ENCODE measurements around the gene SLC25A43. TPM values are rescaled to one million over a fixed set of nuclear protein-coding genes. Genes with fewer than 3 reads are reported as not detected.
A peak's percentile ranks its signal among the peaks of the same experiment; 100 is the strongest.

Gene SLC25A43
- total RNA-seq, 4 donors from 2014 or later: 7.9 to 18.0 (median 14.3) TPM

- Histone ChIP-seq H3K4me3 (no peak overlapping the region), H3K9me3 (no peaks in the 10 kb centered on the region), H3K4me1 (peaks cover 0 to 7% (median 0%) of the 10 kb centered on the region in 3 donors), H3K36me3 (peaks cover 0 to 19% of the 10 kb centered on the region in 2 donors), H3K27me3 (no peaks in the 10 kb centered on the region), H3K27ac (no peak overlapping the region)
- ATAC-seq: no peak
- 66 to 87% methylated on average over 5 to 7 of the region's 9 CpGs for WGBS, 2 donors (ENCODE audit: low coverage in 1 of 2)
- TF ChIP-seq POLR2AphosphoS5 (IDR thresholded peaks at IDR 0.05) (no peak), CTCF (IDR thresholded peaks at IDR 0.05) (no peak), EP300 (IDR thresholded peaks at IDR 0.05) (no peak), POLR2A (IDR thresholded peaks at IDR 0.05) (no peak)
Observed at GRCh38 chrX:119407681-119408080, 8.5 kb downstream of the SLC25A43 start.

- H3K4me3 ChIP-seq: no peak overlapping the region
- H3K4me1 ChIP-seq: peaks cover 0 to 7% (median 0%) of the 10 kb centered on the region in 3 donors
- peak overlapping the region in 3 of 4 donors; percentile 3 to 64 (median 53) for H3K27ac ChIP-seq
- WGBS, 2 donors (ENCODE audit: low coverage in 1 of 2): 20% methylated on average over 2 to 4 of the region's 15 CpGs
- peaks cover 0 to 19% of the 10 kb centered on the region in 2 donors for H3K36me3 ChIP-seq
- no peak for TF ChIP-seq CTCF (IDR thresholded peaks at IDR 0.05)
- peak; percentile 19 for TF ChIP-seq POLR2AphosphoS5 (IDR thresholded peaks at IDR 0.05)
- peak; percentile 82 for ATAC-seq
- no peaks in the 10 kb centered on the region for H3K9me3 ChIP-seq
- H3K27me3 ChIP-seq: no peaks in the 10 kb centered on the region
Observed at GRCh38 chrX:119410027-119410819, 11.1 kb downstream of the SLC25A43 start.

- ATAC-seq: no peak
Observed at GRCh38 chrX:119410854-119411253, 11.7 kb downstream of the SLC25A43 start.

GRCh38 chrX:119411959-119412358 lies 12.8 kb downstream of the SLC25A43 start:
- Histone ChIP-seq H3K9me3 (no peaks in the 10 kb centered on the region), H3K27ac (no peak overlapping the region), H3K4me3 (no peak overlapping the region), H3K36me3 (peaks cover 0 to 12% of the 10 kb centered on the region in 2 donors), H3K4me1 (peaks cover 0 to 7% (median 0%) of the 10 kb centered on the region in 3 donors), H3K27me3 (no peaks in the 10 kb centered on the region)
- no peak for TF ChIP-seq CTCF (IDR thresholded peaks at IDR 0.05)
- TF ChIP-seq POLR2A (IDR thresholded peaks at IDR 0.05): no peak
- TF ChIP-seq EP300 (IDR thresholded peaks at IDR 0.05): no peak
- TF ChIP-seq POLR2AphosphoS5 (IDR thresholded peaks at IDR 0.05): no peak
- WGBS, 2 donors (ENCODE audit: low coverage in 1 of 2): 13 to 82% methylated on average over 1 to 7 of the region's 7 CpGs
- ATAC-seq: no peak

More at GRCh38 chrX:119410854-119411253, 11.7 kb downstream of the SLC25A43 start:
- WGBS, 2 donors (ENCODE audit: low coverage in 1 of 2): 80% methylated on average over 1 of the region's 3 CpGs; no CpG with 5 or more reads in 1 of the 2 donors
- Histone ChIP-seq H3K27ac (peak overlapping the region in 2 of 4 donors; percentile 21 to 45), H3K4me1 (peaks cover 0 to 7% (median 0%) of the 10 kb centered on the region in 3 donors), H3K4me3 (no peak overlapping the region), H3K9me3 (no peaks in the 10 kb centered on the region), H3K36me3 (peaks cover 0 to 19% of the 10 kb centered on the region in 2 donors), H3K27me3 (no peaks in the 10 kb centered on the region)
- TF ChIP-seq EP300 (IDR thresholded peaks at IDR 0.05) (no peak), POLR2AphosphoS5 (IDR thresholded peaks at IDR 0.05) (no peak), CTCF (IDR thresholded peaks at IDR 0.05) (no peak), POLR2A (IDR thresholded peaks at IDR 0.05) (no peak)

- no peaks in the 10 kb centered on the region for H3K4me1 ChIP-seq
- no peak for ATAC-seq
- WGBS, 2 donors (ENCODE audit: low coverage in 1 of 2): 49 to 88% methylated on average over 1 to 3 of the region's 4 CpGs
- H3K27me3 ChIP-seq: no peaks in the 10 kb centered on the region
- TF ChIP-seq EP300 (IDR thresholded peaks at IDR 0.05) (no peak), POLR2A (IDR thresholded peaks at IDR 0.05) (no peak), POLR2AphosphoS5 (IDR thresholded peaks at IDR 0.05) (no peak), CTCF (IDR thresholded peaks at IDR 0.05) (no peak)
- peaks cover 0 to 16% of the 10 kb centered on the region in 2 donors for H3K36me3 ChIP-seq
- H3K4me3 ChIP-seq: no peak overlapping the region
- no peak overlapping the region for H3K27ac ChIP-seq
- H3K9me3 ChIP-seq: no peaks in the 10 kb centered on the region
Observed at GRCh38 chrX:119417376-119417775, 18.2 kb downstream of the SLC25A43 start.

Measured in gastroesophageal sphincter (tissue), 4 donors.